Measurements from ENCODE around the gene MPZL3. TPM values are rescaled to one million over a fixed set of nuclear protein-coding genes. Genes with fewer than 3 reads are reported as not detected.

MPZL3 gene
- total and polyA plus RNA-seq, 2 donors from 2014 or later = 1.7 to 10.0 TPM

- TF ChIP-seq, protein P1, sequence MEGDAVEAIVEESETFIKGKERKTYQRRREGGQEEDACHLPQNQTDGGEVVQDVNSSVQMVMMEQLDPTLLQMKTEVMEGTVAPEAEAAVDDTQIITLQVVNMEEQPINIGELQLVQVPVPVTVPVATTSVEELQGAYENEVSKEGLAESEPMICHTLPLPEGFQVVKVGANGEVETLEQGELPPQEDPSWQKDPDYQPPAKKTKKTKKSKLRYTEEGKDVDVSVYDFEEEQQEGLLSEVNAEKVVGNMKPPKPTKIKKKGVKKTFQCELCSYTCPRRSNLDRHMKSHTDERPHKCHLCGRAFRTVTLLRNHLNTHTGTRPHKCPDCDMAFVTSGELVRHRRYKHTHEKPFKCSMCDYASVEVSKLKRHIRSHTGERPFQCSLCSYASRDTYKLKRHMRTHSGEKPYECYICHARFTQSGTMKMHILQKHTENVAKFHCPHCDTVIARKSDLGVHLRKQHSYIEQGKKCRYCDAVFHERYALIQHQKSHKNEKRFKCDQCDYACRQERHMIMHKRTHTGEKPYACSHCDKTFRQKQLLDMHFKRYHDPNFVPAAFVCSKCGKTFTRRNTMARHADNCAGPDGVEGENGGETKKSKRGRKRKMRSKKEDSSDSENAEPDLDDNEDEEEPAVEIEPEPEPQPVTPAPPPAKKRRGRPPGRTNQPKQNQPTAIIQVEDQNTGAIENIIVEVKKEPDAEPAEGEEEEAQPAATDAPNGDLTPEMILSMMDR (IDR thresholded peaks at IDR 0.05; ENCODE audit: borderline replicate concordance, extremely low read depth, insufficient read depth) = no peak
- H3K36me3 ChIP-seq (ENCODE audit: control insufficient read depth in 2 of 3, insufficient read depth in 3 of 3, low read length in 3 of 3) = peaks cover 0 to 4% (median 0%) of the 10 kb centered on the region in 3 donors
- H3K27ac ChIP-seq (ENCODE audit: low read depth in 2 of 2, low read length in 2 of 2) = no peak overlapping the region
- no peaks in the 10 kb centered on the region for H3K4me1 ChIP-seq (ENCODE audit: control insufficient read depth in 2 of 3, insufficient read depth in 2 of 3, low read depth in 1 of 3, low read length in 3 of 3)
- no peak for DNase-seq
- H3K9ac ChIP-seq (ENCODE audit: low read length in 3 of 3) = no peak overlapping the region
- H3K27me3 ChIP-seq (ENCODE audit: control insufficient read depth, insufficient read depth, low read length) = no peaks in the 10 kb centered on the region
- no peak for FAIRE-seq
- H3K4me3 ChIP-seq (ENCODE audit: low read length in 3 of 3) = no peak overlapping the region
- intact Hi-C loops (cut with DNase I) = no loop called here
- no peaks in the 10 kb centered on the region for H3K9me3 ChIP-seq (ENCODE audit: control insufficient read depth in 2 of 3, insufficient read depth in 1 of 3, low read length in 3 of 3)
Observed at GRCh38 chr11:118238929-118239328, 13.2 kb downstream of the MPZL3 start.

DNA sequence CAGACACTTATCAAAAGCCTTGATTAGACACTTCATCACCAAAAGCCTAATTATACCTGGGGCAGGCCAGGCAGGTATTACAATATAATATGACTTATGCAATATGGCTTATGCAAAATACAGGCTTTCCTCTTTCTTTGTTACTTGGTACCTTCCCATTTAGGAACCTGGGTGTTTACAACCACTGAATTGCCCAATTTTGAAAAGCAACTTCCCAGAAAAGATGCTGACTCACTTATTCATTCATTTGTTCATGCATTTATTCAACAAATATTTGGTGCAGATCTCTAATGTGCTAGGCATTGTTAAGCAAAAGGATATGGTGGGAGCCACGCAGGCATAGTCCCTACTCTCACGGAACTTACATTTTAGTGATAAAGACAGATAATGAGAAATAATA is 13.7 kb downstream of the MPZL3 start:
- Histone ChIP-seq H3K4me3 (ENCODE audit: low read length in 3 of 3) (no peak overlapping the region), H3K27me3 (ENCODE audit: control insufficient read depth, insufficient read depth, low read length) (no peaks in the 10 kb centered on the region), H3K36me3 (ENCODE audit: control insufficient read depth in 2 of 3, insufficient read depth in 3 of 3, low read length in 3 of 3) (peaks cover 0 to 4% (median 0%) of the 10 kb centered on the region in 3 donors), H3K27ac (ENCODE audit: low read depth in 2 of 2, low read length in 2 of 2) (no peak overlapping the region), H3K4me1 (ENCODE audit: control insufficient read depth in 2 of 3, insufficient read depth in 2 of 3, low read depth in 1 of 3, low read length in 3 of 3) (no peaks in the 10 kb centered on the region), H3K9ac (ENCODE audit: low read length in 3 of 3) (no peak overlapping the region), H3K9me3 (ENCODE audit: control insufficient read depth in 2 of 3, insufficient read depth in 1 of 3, low read length in 3 of 3) (no peaks in the 10 kb centered on the region)
- intact Hi-C loops (cut with DNase I) = no loop called here
- FAIRE-seq (no peak), DNase-seq (no peak)
- TF ChIP-seq, protein P1 (IDR thresholded peaks at IDR 0.05; ENCODE audit: borderline replicate concordance, extremely low read depth, insufficient read depth) = no peak

DNA sequence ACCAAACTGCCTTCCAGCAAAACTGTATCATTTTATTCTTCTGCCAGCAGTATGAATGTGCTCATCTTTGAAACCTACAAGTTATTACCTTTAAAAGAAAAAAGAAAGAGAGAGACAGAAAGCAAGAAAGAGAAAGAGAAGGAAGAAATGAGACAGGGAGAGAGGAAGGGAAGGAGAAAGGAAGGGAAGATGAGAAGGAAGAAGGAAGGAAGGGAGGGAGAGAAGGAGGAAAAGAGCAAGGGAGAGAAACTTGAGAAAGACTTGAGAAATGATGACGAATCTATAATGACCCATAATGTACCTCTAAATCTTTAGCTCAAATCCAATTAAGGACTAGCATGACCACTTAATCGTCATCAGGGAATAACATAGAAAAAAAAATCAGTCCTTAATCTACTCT is 16.0 kb downstream of the MPZL3 start:
- Histone ChIP-seq H3K9me3 (ENCODE audit: control insufficient read depth in 2 of 3, insufficient read depth in 1 of 3, low read length in 3 of 3) (no peaks in the 10 kb centered on the region), H3K27me3 (ENCODE audit: control insufficient read depth, insufficient read depth, low read length) (no peaks in the 10 kb centered on the region), H3K4me1 (ENCODE audit: control insufficient read depth in 2 of 3, insufficient read depth in 2 of 3, low read depth in 1 of 3, low read length in 3 of 3) (no peaks in the 10 kb centered on the region), H3K4me3 (ENCODE audit: low read length in 3 of 3) (no peak overlapping the region), H3K36me3 (ENCODE audit: control insufficient read depth in 2 of 3, insufficient read depth in 3 of 3, low read length in 3 of 3) (peaks cover 0 to 9% (median 2%) of the 10 kb centered on the region in 3 donors), H3K9ac (ENCODE audit: low read length in 3 of 3) (no peak overlapping the region), H3K27ac (ENCODE audit: low read depth in 2 of 2, low read length in 2 of 2) (no peak overlapping the region)
- intact Hi-C loops (cut with DNase I) = no loop called here
- TF ChIP-seq, protein P1 (IDR thresholded peaks at IDR 0.05; ENCODE audit: borderline replicate concordance, extremely low read depth, insufficient read depth) = no peak
- DNase-seq (no peak), FAIRE-seq (no peak)

DNA sequence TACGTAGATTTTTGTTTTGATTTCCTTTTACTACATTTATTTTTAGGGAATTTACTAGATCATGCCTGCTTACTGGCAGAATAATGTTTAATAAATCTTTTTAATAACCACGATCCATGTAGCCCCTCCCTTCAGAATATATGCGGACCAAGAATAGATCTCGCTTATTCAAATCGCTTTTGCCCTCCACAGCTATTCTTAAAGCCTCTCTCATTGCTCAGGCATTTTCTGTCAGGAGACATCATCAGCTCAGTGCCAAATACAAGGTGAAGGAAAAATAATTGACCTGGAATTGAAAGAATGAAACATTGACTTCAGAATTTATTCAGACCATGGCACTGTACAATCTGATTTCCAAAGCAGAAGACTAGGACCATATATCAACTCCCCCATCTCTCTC is 17.3 kb downstream of the MPZL3 start:
- Histone ChIP-seq H3K9ac (ENCODE audit: low read length in 3 of 3) (no peak overlapping the region), H3K36me3 (ENCODE audit: control insufficient read depth in 2 of 3, insufficient read depth in 3 of 3, low read length in 3 of 3) (peaks cover 0 to 9% (median 2%) of the 10 kb centered on the region in 3 donors), H3K4me3 (ENCODE audit: low read length in 3 of 3) (no peak overlapping the region), H3K27ac (ENCODE audit: low read depth in 2 of 2, low read length in 2 of 2) (no peak overlapping the region), H3K9me3 (ENCODE audit: control insufficient read depth in 2 of 3, insufficient read depth in 1 of 3, low read length in 3 of 3) (no peaks in the 10 kb centered on the region), H3K4me1 (ENCODE audit: control insufficient read depth in 2 of 3, insufficient read depth in 2 of 3, low read depth in 1 of 3, low read length in 3 of 3) (no peaks in the 10 kb centered on the region), H3K27me3 (ENCODE audit: control insufficient read depth, insufficient read depth, low read length) (no peaks in the 10 kb centered on the region)
- intact Hi-C loops (cut with DNase I) = no loop called here
- DNase-seq (no peak), FAIRE-seq (no peak)
- TF ChIP-seq, protein P1 (IDR thresholded peaks at IDR 0.05; ENCODE audit: borderline replicate concordance, extremely low read depth, insufficient read depth) = no peak

Measured in kidney (tissue), 14 donors.